ENCODE results near the gene SNRPB.

GRCh38 chr20:2518096-2518495 lies 47.5 kb upstream of the SNRPB start:
- TF ChIP-seq, protein P1, sequence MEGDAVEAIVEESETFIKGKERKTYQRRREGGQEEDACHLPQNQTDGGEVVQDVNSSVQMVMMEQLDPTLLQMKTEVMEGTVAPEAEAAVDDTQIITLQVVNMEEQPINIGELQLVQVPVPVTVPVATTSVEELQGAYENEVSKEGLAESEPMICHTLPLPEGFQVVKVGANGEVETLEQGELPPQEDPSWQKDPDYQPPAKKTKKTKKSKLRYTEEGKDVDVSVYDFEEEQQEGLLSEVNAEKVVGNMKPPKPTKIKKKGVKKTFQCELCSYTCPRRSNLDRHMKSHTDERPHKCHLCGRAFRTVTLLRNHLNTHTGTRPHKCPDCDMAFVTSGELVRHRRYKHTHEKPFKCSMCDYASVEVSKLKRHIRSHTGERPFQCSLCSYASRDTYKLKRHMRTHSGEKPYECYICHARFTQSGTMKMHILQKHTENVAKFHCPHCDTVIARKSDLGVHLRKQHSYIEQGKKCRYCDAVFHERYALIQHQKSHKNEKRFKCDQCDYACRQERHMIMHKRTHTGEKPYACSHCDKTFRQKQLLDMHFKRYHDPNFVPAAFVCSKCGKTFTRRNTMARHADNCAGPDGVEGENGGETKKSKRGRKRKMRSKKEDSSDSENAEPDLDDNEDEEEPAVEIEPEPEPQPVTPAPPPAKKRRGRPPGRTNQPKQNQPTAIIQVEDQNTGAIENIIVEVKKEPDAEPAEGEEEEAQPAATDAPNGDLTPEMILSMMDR (IDR thresholded peaks at IDR 0.05): no peak
- no peak for TF ChIP-seq POLR2A (IDR thresholded peaks at IDR 0.05)

Data from body of pancreas (tissue), 4 donors.